Endothelial cell of coronary artery (primary cell): ENCODE measurements around the gene PRRG2. TPM values are rescaled to one million over a fixed set of nuclear protein-coding genes. Genes with fewer than 3 reads are reported as not detected.

Experiments
- total RNA-seq: library from RNA; depleted of rRNA; stranded (reverse); fragments of >200 nt; gene quantifications from 2 replicates; pipeline ENCODE4 v1.2.3, GENCODE V29; 2014

PRRG2 gene
- total RNA-seq, result 1.4 and 4.2 TPM in 2 replicates

DNA sequence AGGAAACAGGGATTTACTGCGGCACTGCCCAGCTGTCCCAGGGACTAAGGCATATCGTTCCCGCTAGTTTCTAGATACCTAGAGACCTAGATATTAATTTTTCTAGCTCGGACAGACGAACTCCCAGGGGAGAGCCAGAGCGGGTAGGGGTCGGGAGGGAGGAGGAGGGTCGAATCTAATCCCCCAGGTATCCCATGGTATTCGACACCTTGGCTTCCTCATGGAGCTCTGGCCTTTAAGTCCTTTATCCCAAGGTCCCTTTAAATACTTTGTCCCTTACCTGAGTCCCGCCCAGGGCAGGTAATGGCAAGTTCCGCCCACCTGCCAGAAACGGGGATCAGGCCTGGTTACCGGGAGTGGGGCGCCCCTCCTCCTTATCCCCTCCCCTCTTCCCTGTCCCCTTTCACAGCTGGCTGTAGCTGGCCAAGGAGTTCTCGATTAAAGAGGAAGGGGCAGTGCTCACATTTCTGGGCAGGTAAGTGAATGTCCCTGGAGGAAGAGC lies at the start of gene PRRG2:
Gene PRRG2, plus strand, starts transcription at position 310 of the 502 bp plus-strand sequence. CDS start 1,904 bp downstream, outside the sequence.

DNA sequence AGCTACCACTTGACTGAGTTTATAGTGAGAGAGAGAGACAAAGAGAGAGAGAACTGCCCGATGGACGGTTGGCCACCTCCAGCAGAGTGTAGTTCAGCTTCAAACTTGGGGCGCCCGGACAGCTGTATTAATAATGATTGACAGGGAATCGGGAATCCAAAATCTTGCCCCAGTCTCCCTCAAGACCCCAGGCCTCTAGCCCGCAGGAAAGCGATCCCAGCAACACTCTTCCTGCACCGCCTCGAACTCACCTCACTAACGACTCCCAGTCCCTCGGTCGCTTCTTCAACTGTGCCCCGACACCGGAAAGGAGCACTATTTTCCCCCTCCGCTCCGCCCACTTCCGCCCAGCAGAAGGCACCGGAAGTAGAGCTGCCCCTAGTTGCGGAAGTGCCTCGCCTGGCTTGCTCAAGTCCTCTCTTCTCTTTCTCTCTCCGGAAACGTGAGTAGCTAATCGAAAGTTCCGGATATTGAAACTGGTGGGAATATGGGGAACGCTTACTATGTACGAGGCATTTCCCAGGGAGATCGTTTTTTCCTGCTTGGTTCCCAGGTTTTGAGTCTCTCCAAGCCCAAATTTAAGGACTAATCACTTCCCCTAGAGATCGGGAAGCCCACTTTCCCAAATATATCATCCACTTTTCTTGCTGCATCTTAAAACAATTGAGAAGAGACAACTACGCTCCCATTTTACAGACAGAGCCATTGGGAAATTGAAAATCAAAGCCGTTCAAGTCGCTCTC lies 681 bp upstream of the PRRG2 start, which contains the start of gene NOSIP:
Gene NOSIP, minus strand, starts transcription at position 293 of the 743 bp plus-strand sequence. CDS start 19,865 bp downstream, outside the sequence.

DNA sequence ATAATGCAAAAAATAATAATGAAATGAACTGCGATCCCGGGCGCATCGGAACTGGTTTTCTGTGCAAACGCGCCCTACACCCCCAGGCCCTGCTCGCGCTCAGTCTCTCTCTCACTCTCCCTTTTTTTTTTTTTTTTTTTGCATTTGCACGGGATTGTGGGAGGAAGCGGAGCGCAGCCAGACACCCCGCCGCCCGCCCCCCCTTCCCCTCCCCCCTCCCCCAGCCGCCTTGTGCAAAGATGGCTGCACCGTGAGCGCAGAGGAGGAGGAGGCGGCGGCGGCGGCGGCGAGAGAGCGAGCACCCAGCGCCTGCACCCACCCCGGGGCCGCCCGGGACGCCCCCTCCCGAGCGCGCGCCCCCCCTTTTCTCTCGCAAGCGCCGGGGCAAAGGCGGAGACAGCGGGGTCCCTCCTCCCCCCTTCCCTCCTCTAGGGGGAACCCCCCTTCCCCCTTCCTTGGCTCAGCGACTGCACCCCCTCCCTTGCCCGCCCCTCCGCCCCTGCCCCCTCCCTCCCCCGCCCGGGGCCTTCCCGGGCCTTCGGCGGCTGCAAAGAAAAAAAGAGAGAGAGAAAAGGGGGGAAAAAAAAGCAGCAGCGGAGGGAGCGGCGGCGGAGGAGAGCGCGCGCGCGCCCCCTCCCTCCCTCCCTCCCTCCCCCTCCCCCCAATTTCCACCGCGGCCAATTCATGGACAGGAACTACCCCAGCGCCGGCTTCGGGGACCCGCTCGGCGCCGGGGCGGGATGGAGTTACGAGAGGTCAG lies 10.0 kb downstream of the PRRG2 start, which contains the start of gene PRR12:
Gene PRR12, plus strand, starts transcription at position 212 of the 760 bp plus-strand sequence. Its CDS starts 473 bp downstream, at position 685.

DNA sequence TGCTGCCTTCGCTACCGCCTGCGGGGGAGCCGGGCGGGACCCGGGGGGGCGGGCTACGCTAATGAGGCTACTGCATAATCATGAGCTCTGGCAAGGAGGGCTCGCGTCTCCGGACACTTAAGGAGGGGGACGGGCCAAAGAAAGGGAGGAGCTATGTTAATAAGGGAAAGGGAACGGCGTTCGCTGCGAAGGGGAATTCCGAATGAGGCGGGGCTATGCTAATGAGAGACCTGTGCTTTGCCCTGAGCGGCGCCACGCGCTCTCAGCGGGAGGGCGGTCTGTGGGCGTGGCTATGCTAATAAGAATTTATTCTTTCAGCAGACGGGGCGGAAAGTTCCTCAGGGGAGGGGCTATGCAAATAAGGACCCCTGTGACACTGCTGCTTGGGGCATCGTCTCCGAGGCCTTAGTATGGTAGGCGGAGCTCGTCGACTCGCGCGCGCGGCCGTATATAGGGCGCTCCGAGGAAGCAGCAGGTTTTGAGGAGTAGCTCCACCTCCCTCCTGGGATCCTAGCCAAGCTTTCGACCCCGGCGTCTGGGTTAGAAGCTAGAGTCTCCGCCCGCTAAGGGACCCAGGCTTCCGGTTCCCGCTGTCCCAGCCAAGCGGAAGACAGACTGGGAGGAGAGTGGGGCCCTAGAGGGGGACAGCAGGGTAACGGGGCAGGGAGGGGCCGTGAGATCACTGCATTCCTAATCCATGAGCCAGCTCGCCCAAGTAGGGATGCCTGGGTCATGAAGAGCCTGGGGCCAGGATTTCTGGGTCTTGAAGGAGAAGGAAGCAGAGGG lies 59.2 kb downstream of the PRRG2 start, which contains the start of gene RRAS:
Gene RRAS, minus strand, starts transcription at position 31 of the 786 bp plus-strand sequence. CDS start 45 bp downstream, outside the sequence.

Other genes starting within 250 kb of the PRRG2 start
- gene CD37, start 245.9 kb upstream of the PRRG2 start, total RNA-seq, result not detected in 2 replicates
- 34.4 and 53.1 TPM in 2 replicates for gene TEAD2, start 218.9 kb upstream of the PRRG2 start, total RNA-seq
- gene DKKL1, start 217.4 kb upstream of the PRRG2 start, total RNA-seq, result not detected in 2 replicates
- not detected in 2 replicates for gene KASH5, start 193.1 kb upstream of the PRRG2 start, total RNA-seq
- not detected in 2 replicates for gene PTH2, start 157.9 kb upstream of the PRRG2 start, total RNA-seq
- not detected in 2 replicates for gene GFY, start 155.9 kb upstream of the PRRG2 start, total RNA-seq
- gene SLC17A7, start 139.8 kb upstream of the PRRG2 start, total RNA-seq, result 0.09 TPM in 2 replicates
- 131 and 146 TPM in 2 replicates for gene PIH1D1, start 129.5 kb upstream of the PRRG2 start, total RNA-seq
- 31.3 and 66.9 TPM in 2 replicates for gene ALDH16A1, start 128.1 kb upstream of the PRRG2 start, total RNA-seq
- gene FLT3LG, start 107.1 kb upstream of the PRRG2 start, total RNA-seq, result 1.1 and 1.4 TPM in 2 replicates
- 3,283 and 3,317 TPM in 2 replicates for gene RPL13A, start 93.7 kb upstream of the PRRG2 start, total RNA-seq
- gene RPS11, start 84.9 kb upstream of the PRRG2 start, total RNA-seq, result 3,523 and 3,741 TPM in 2 replicates
- 64.2 and 84.9 TPM in 2 replicates for gene FCGRT, start 68.7 kb upstream of the PRRG2 start, total RNA-seq
- 119 and 156 TPM in 2 replicates for gene RCN3, start 53.3 kb upstream of the PRRG2 start, total RNA-seq
- 128 and 141 TPM in 2 replicates for gene NOSIP, start 760 bp upstream of the PRRG2 start, total RNA-seq
- 1.8 and 3.6 TPM in 2 replicates for gene PRR12, start 9.9 kb downstream of the PRRG2 start, total RNA-seq
- 26.4 and 63.0 TPM in 2 replicates for gene RRAS, start 58.8 kb downstream of the PRRG2 start, total RNA-seq
- 10.0 and 14.0 TPM in 2 replicates for gene SCAF1, start 60.9 kb downstream of the PRRG2 start, total RNA-seq
- gene IRF3, start 84.5 kb downstream of the PRRG2 start, total RNA-seq, result 53.0 and 68.9 TPM in 2 replicates
- gene BCL2L12, start 84.6 kb downstream of the PRRG2 start, total RNA-seq, result 5.4 and 6.0 TPM in 2 replicates
- 484 and 610 TPM in 2 replicates for gene PRMT1, start 96.0 kb downstream of the PRRG2 start, total RNA-seq
- gene ADM5, start 108.3 kb downstream of the PRRG2 start, total RNA-seq, result 0.47 and 0.54 TPM in 2 replicates
- gene CPT1C, start 109.8 kb downstream of the PRRG2 start, total RNA-seq, result 15.3 and 16.9 TPM in 2 replicates
- gene TSKS, start 182.0 kb downstream of the PRRG2 start, total RNA-seq, result 0.09 TPM in 1 of 2 replicates, not detected in the other
- gene AP2A1, start 185.7 kb downstream of the PRRG2 start, total RNA-seq, result 54.7 and 63.5 TPM in 2 replicates
- gene FUZ, start 232.0 kb downstream of the PRRG2 start, total RNA-seq, result 13.9 and 25.0 TPM in 2 replicates
- gene MED25, start 237.0 kb downstream of the PRRG2 start, total RNA-seq, result 11.9 and 15.3 TPM in 2 replicates